K562 (cell line): ENCODE results near the gene GP1BB. TPM values are rescaled to one million over a fixed set of nuclear protein-coding genes. Genes with fewer than 3 reads are reported as not detected.

Experiments used
- ATF1 ChIP-seq, 2 experiments: fragments of 450-650 bp in 1 of 2; IDR thresholded peaks; 2 replicates each; pipeline ENCODE4 v1.6.1; 2016; ENCODE audit warnings: missing compliant biosample characterization in 1 of 2, missing genetic modification characterization in 1 of 2
- EHMT2 ChIP-seq: fragments of 450-650 bp; IDR thresholded peaks from 2 replicates; pipeline ENCODE4 v1.6.1; 2018; ENCODE audit warnings: antibody characterized with exemption
- HDAC1 ChIP-seq, 2 experiments: fragments of 450-650 bp; IDR thresholded peaks; 2 replicates each; pipeline ENCODE4 v1.6.1; 2016 to 2017; ENCODE audit warnings: inconsistent platforms in 1 of 2, mild to moderate bottlenecking in 1 of 2, moderate library complexity in 1 of 2
- KAT8 ChIP-seq: fragments of 450-650 bp; IDR thresholded peaks from 2 replicates; pipeline ENCODE4 v1.6.1; 2016; ENCODE audit warnings: low read depth, mild to moderate bottlenecking
- LEF1 ChIP-seq: fragments of 450-650 bp; IDR thresholded peaks from 2 replicates; pipeline ENCODE4 v1.6.1; 2016; ENCODE audit warnings: mild to moderate bottlenecking
- MCM7 ChIP-seq, 2 experiments: fragments of 450-650 bp; IDR thresholded peaks; 2 replicates each; pipeline ENCODE4 v1.6.1; 2016 to 2018
- MYC ChIP-seq, 2 experiments: fragments of 250-450 bp in 1 of 2; sonication (Bioruptor Pico) in 1 of 2; IDR thresholded peaks; 2 replicates each; pipeline versions ENCODE4 v1.5.1 to v1.6.1; 2012 to 2021; ENCODE audit warnings: low read depth in 2 of 2, borderline replicate concordance in 1 of 2, improper control_type of control experiment in 1 of 2, low read length in 1 of 2, mild to moderate bottlenecking in 1 of 2, moderate library complexity in 1 of 2
- POLR2A ChIP-seq: fragments of 450-650 bp; conservative IDR thresholded peaks from 2 replicates; pipeline ENCODE4 v1.6.1; 2016
- POLR3A ChIP-seq: IDR thresholded peaks from 2 replicates; pipeline ENCODE4 v1.6.1; 2011; ENCODE audit warnings: borderline replicate concordance, mild to moderate bottlenecking, moderate library complexity; ENCODE audit not compliant: insufficient read length, insufficient read depth; ENCODE audit errors: extremely low read depth
- SMARCA5 ChIP-seq: fragments of 450-650 bp; IDR thresholded peaks from 2 replicates; pipeline ENCODE4 v1.6.1; 2016
- SREBF1 ChIP-seq: fragments of 150-350 bp; IDR thresholded peaks from 2 replicates; pipeline ENCODE4 v1.6.1; 2014; ENCODE audit warnings: antibody characterized with exemption, low read depth, low read length, borderline replicate concordance
- TAF9B ChIP-seq: fragments of 450-650 bp; IDR thresholded peaks from 2 replicates; pipeline ENCODE4 v1.6.1; 2018; ENCODE audit warnings: mild to moderate bottlenecking; ENCODE audit not compliant: partially characterized antibody
- USF2 ChIP-seq: sonication (generic); formaldehyde crosslinking; IDR thresholded peaks from 2 replicates; pipeline ENCODE4 v1.5.0; 2020; ENCODE audit warnings: missing genetic modification reagents
- YY1 ChIP-seq, 3 experiments: IDR thresholded peaks; 2 replicates each; pipeline ENCODE4 v1.6.1; 2011; ENCODE audit warnings: low read length in 2 of 3, mild to moderate bottlenecking in 2 of 3, moderate library complexity in 2 of 3, borderline replicate concordance in 1 of 3, control low read depth in 1 of 3, low read depth in 1 of 3; ENCODE audit not compliant: insufficient read depth in 3 of 3, insufficient replicate concordance in 2 of 3, control insufficient read depth in 1 of 3, insufficient read length in 1 of 3; ENCODE audit errors: extremely low read depth in 1 of 3
- ZBTB5 ChIP-seq: fragments of 450-650 bp; IDR thresholded peaks from 2 replicates; pipeline ENCODE4 v1.6.1; 2017; ENCODE audit warnings: antibody characterized with exemption
- ZC3H11A ChIP-seq: IDR thresholded peaks from 2 replicates; pipeline ENCODE4 v1.6.1; 2012; ENCODE audit warnings: low read depth, low read length, improper control_type of control experiment
- ZKSCAN3 ChIP-seq: fragments of 250-450 bp; sonication (Bioruptor Pico); IDR thresholded peaks from 2 replicates; pipeline ENCODE4 v1.4.0; 2020
- ZNF175 ChIP-seq: fragments of 200-800 bp; sonication (Bioruptor generic); IDR thresholded peaks from 2 replicates; pipeline ENCODE4 v1.6.1; 2016; ENCODE audit warnings: low read depth, mild to moderate bottlenecking, missing genetic modification characterization, missing compliant biosample characterization
- ZNF586 ChIP-seq: fragments of 450-650 bp; formaldehyde crosslinking; conservative IDR thresholded peaks from 2 replicates; pipeline ENCODE4 v1.4.0; 2020; ENCODE audit warnings: mild to moderate bottlenecking, moderate library complexity
- ZNF717 ChIP-seq: fragments of 250-450 bp; sonication (Bioruptor Pico); IDR thresholded peaks from 2 replicates; pipeline ENCODE4 v1.5.0; 2021
- ZNF778 ChIP-seq: fragments of 450-650 bp; formaldehyde crosslinking; IDR thresholded peaks from 2 replicates; pipeline ENCODE4 v1.4.0; 2020; ENCODE audit warnings: mild to moderate bottlenecking, moderate library complexity
- polyA plus RNA-seq, 8 experiments: library from polyadenylated mRNA; depleted of rRNA in 4 of 8; stranded (reverse) in 5 of 8; unstranded in 3 of 8; fragments of >200 nt; fragmentation: Nextera tagmentation in 2 of 8; fragmentation: Illumina TruSeq in 1 of 8; extraction: Ambion mirVana in 2 of 8; extraction: Trizol in 1 of 8; gene quantifications; 2 replicates each; pipeline versions ENCODE4 v1.2.1 to v1.2.3, GENCODE V29; 2011 to 2014; ENCODE audit warnings: inconsistent platforms in 1 of 8, missing spikeins in 1 of 8
- total RNA-seq, 7 experiments: library from RNA; depleted of rRNA in 6 of 7; stranded (reverse); fragments of >200 nt in 6 of 7; fragmentation: Illumina TruSeq in 2 of 7; extraction: Trizol in 2 of 7; gene quantifications; 2 replicates each; pipeline versions ENCODE4 v1.2.1 to v1.2.3, GENCODE V29; 2011 to 2021; ENCODE audit warnings: low replicate concordance in 1 of 7
- TF ChIP-seq, protein P1 (sequence below): fragments of 250-450 bp; sonication (Bioruptor Pico); IDR thresholded peaks from 2 replicates; pipeline ENCODE4 v1.5.0; 2020; ENCODE audit warnings: mild to moderate bottlenecking, borderline replicate concordance
- TF ChIP-seq, protein P2 (sequence below), 2 experiments: fragments of 450-650 bp in 1 of 2; sonication (generic) in 1 of 2; formaldehyde crosslinking; conservative IDR thresholded peaks; 2 replicates each; pipeline versions ENCODE4 v1.4.0 to v1.8.1; 2020 to 2022; ENCODE audit warnings: mild to moderate bottlenecking in 1 of 2, missing genetic modification reagents in 1 of 2

GP1BB gene
- total and polyA plus RNA-seq, 9 of the 15 experiments (the other 6 are each of a cell fraction or from before 2014, with no cell fraction given): 0.69 to 162 (median 2.8) TPM

- TF ChIP-seq TAF9B (no peak), YY1 (IDR thresholded peaks at IDR 0.05; ENCODE audit: borderline replicate concordance in 1 of 3, control insufficient read depth in 1 of 3, extremely low read depth in 1 of 3, insufficient read depth in 3 of 3, insufficient read length in 1 of 3, insufficient replicate concordance in 2 of 3, low read depth in 1 of 3, low read length in 2 of 3) (peak in 2 of 3 experiments; percentile 26 to 79), SREBF1 (0 out of 2 replicates have a peak, but pooled peaks have one; percentile 46), ZNF586 (CRISPR knock-in tag) (no peak), SMARCA5 (peak; percentile 9; the same call in 1 of the 2 replicates), ZC3H11A (0 out of 2 replicates have a peak, but pooled peaks have one; percentile 16), POLR3A (no peak), MCM7 (IDR thresholded peaks at IDR 0.05) (no peak), LEF1 (no peak), ZNF175 (CRISPR knock-in tag) (no peak), MYC (IDR thresholded peaks at IDR 0.05; ENCODE audit: low read depth, low read length) (peak; percentile 40; the same call in 1 of the 2 replicates), MYC (CRISPR knock-in tag; IDR thresholded peaks at IDR 0.05; ENCODE audit: borderline replicate concordance, low read depth) (no peak), KAT8 (no peak), ZKSCAN3 (no peak), HDAC1 (IDR thresholded peaks at IDR 0.05) (peak in 1 of 2 experiments; percentile 78; a peak in 2 of 4 replicates), ZBTB5 (no peak), POLR2A (peak; percentile 77), USF2 (0 out of 2 replicates have a peak, but pooled peaks have one; percentile 19), EHMT2 (no peak), ZNF778 (CRISPR knock-in tag) (no peak), ATF1 (CRISPR knock-in tag; IDR thresholded peaks at IDR 0.05) (no peak), ATF1 (tag; IDR thresholded peaks at IDR 0.05) (peak; percentile 69), ZNF717 (no peak)
- TF ChIP-seq, protein P1, sequence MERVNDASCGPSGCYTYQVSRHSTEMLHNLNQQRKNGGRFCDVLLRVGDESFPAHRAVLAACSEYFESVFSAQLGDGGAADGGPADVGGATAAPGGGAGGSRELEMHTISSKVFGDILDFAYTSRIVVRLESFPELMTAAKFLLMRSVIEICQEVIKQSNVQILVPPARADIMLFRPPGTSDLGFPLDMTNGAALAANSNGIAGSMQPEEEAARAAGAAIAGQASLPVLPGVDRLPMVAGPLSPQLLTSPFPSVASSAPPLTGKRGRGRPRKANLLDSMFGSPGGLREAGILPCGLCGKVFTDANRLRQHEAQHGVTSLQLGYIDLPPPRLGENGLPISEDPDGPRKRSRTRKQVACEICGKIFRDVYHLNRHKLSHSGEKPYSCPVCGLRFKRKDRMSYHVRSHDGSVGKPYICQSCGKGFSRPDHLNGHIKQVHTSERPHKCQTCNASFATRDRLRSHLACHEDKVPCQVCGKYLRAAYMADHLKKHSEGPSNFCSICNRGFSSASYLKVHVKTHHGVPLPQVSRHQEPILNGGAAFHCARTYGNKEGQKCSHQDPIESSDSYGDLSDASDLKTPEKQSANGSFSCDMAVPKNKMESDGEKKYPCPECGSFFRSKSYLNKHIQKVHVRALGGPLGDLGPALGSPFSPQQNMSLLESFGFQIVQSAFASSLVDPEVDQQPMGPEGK: no peak
- TF ChIP-seq, protein P2, sequence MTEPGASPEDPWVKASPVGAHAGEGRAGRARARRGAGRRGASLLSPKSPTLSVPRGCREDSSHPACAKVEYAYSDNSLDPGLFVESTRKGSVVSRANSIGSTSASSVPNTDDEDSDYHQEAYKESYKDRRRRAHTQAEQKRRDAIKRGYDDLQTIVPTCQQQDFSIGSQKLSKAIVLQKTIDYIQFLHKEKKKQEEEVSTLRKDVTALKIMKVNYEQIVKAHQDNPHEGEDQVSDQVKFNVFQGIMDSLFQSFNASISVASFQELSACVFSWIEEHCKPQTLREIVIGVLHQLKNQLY (CRISPR knock-in tag; conservative IDR thresholded peaks at IDR 0.05): no peak
Observed at GRCh38 chr22:19691721-19692341, 31.5 kb upstream of the GP1BB start (continued).
